ENCODE measurements around the gene TSFM.

TSFM gene

DNA sequence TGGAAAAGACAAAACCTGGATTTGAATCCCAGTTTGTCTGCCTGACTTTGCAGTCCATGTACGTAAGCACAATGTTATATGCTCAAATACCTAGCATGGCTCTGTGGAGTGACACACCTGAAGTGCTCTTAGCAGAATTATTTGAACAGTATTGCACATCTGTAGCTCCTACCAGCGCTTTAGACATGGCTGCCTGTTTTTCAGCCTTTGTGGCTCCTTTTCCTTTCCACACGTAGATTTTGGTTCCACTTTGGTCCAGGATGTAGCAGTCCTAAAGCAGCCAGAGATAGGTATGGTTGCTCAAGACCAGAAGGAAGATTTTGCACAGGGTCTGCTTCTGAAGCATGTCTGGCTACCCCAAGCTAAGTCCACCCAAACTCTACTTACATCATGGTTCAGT lies 26.8 kb downstream of the TSFM start:
- Histone ChIP-seq H3K4me2 (ENCODE audit: low read length) (no peak overlapping the region), H3K9ac (ENCODE audit: low read length) (no peak overlapping the region), H2AFZ (ENCODE audit: low read depth, low read length) (no peak overlapping the region), H3K4me1 (ENCODE audit: low read length) (no peaks in the 10 kb centered on the region), H3K79me2 (ENCODE audit: low read length) (no peaks in the 10 kb centered on the region), H3K4me3 (ENCODE audit: low read length) (no peak overlapping the region), H3K27ac (ENCODE audit: low read length) (no peak overlapping the region), H4K20me1 (ENCODE audit: insufficient read depth, low read length) (no peaks in the 10 kb centered on the region), H3K27me3 (ENCODE audit: low read depth, low read length) (no peaks in the 10 kb centered on the region), H3K9me3 (ENCODE audit: insufficient read depth, low read length) (no peaks in the 10 kb centered on the region), H3K36me3 (replicated peaks; ENCODE audit: low read depth, low read length) (peaks cover 12% of the 10 kb centered on the region)
- no peak for TF ChIP-seq EZH2phosphoT487 (IDR thresholded peaks at IDR 0.05; ENCODE audit: low read depth)
- TF ChIP-seq, protein P1, sequence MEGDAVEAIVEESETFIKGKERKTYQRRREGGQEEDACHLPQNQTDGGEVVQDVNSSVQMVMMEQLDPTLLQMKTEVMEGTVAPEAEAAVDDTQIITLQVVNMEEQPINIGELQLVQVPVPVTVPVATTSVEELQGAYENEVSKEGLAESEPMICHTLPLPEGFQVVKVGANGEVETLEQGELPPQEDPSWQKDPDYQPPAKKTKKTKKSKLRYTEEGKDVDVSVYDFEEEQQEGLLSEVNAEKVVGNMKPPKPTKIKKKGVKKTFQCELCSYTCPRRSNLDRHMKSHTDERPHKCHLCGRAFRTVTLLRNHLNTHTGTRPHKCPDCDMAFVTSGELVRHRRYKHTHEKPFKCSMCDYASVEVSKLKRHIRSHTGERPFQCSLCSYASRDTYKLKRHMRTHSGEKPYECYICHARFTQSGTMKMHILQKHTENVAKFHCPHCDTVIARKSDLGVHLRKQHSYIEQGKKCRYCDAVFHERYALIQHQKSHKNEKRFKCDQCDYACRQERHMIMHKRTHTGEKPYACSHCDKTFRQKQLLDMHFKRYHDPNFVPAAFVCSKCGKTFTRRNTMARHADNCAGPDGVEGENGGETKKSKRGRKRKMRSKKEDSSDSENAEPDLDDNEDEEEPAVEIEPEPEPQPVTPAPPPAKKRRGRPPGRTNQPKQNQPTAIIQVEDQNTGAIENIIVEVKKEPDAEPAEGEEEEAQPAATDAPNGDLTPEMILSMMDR (IDR thresholded peaks at IDR 0.05; ENCODE audit: low read depth, low read length) = no peak

DNA sequence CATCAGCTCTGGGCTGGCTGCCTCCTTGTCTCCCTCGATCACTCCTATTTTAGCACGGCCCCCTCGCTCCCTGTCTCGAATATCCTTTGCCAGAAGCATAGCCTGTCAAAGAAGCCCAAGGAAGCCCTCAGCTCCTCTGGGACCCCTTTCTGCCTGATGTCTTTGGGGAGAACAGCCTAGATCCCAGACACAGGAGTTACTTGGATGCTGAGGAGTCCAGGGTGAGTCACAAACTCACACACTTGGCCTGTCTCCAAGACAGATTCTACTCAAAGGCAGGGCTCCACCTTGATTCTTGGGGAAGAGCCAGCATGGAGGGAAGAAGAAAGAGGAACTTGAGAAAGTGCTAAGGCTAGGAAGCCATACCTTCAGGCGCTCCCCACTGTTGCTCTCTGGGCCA lies 27.9 kb downstream of the TSFM start:
- H3K4me2 ChIP-seq (ENCODE audit: low read length) = no peak overlapping the region
- H3K36me3 ChIP-seq (replicated peaks; ENCODE audit: low read depth, low read length) = peaks cover 12% of the 10 kb centered on the region
- H4K20me1 ChIP-seq (ENCODE audit: insufficient read depth, low read length) = no peaks in the 10 kb centered on the region
- H3K9me3 ChIP-seq (ENCODE audit: insufficient read depth, low read length) = no peaks in the 10 kb centered on the region
- H2AFZ ChIP-seq (ENCODE audit: low read depth, low read length) = no peak overlapping the region
- no peak overlapping the region for H3K27ac ChIP-seq (ENCODE audit: low read length)
- H3K79me2 ChIP-seq (ENCODE audit: low read length) = no peaks in the 10 kb centered on the region
- H3K4me1 ChIP-seq (ENCODE audit: low read length) = no peaks in the 10 kb centered on the region
- no peaks in the 10 kb centered on the region for H3K27me3 ChIP-seq (ENCODE audit: low read depth, low read length)
- H3K9ac ChIP-seq (ENCODE audit: low read length) = no peak overlapping the region
- H3K4me3 ChIP-seq (ENCODE audit: low read length) = no peak overlapping the region
- TF ChIP-seq, protein P1 (IDR thresholded peaks at IDR 0.05; ENCODE audit: low read depth, low read length) = no peak
- no peak for TF ChIP-seq EZH2phosphoT487 (IDR thresholded peaks at IDR 0.05; ENCODE audit: low read depth)

DNA sequence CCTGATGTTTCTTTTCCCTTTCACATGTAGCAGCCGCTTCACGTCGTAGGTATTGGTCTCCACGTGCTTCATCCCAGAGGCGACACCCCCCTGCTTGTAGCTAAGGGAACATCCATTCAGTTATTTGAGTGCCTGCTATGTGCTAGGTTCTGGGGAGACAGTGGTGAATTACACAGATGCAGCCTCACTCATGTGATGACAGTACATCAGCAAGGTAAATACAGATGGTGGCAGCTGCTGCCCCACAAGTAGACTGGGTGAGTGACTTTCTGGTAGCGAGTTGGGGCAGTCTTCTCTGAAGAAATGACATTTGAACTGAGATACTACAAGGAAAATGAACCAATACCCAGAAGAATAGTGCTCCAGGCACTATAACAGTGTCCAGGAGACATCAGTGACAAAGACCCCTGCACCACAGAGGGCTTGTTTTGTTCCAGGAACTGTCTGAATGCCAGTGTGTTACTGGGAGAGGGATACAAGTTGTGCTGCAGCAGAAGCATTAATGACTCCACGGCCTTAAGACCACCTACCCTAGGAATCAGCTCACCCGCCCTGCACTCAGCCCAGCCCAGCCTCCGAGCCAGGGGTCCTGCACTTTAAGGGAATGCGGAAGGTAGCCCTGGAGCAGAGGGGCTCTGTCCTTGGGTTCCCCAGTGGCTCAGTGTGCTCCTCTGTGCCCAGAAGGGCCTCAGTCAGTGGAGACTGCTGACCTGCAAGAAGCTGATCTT lies 28.6 kb downstream of the TSFM start:
- peaks cover 12% of the 10 kb centered on the region for H3K36me3 ChIP-seq (replicated peaks; ENCODE audit: low read depth, low read length)
- no peaks in the 10 kb centered on the region for H3K27me3 ChIP-seq (ENCODE audit: low read depth, low read length)
- no peak overlapping the region for H3K4me3 ChIP-seq (ENCODE audit: low read length)
- H3K9ac ChIP-seq (ENCODE audit: low read length) = no peak overlapping the region
- no peaks in the 10 kb centered on the region for H3K79me2 ChIP-seq (ENCODE audit: low read length)
- no peaks in the 10 kb centered on the region for H3K9me3 ChIP-seq (ENCODE audit: insufficient read depth, low read length)
- H2AFZ ChIP-seq (ENCODE audit: low read depth, low read length) = no peak overlapping the region
- no peak overlapping the region for H3K4me2 ChIP-seq (ENCODE audit: low read length)
- H4K20me1 ChIP-seq (ENCODE audit: insufficient read depth, low read length) = no peaks in the 10 kb centered on the region
- no peak overlapping the region for H3K27ac ChIP-seq (ENCODE audit: low read length)
- TF ChIP-seq EZH2phosphoT487 (IDR thresholded peaks at IDR 0.05; ENCODE audit: low read depth) = no peak
- no peaks in the 10 kb centered on the region for H3K4me1 ChIP-seq (ENCODE audit: low read length)

DNA sequence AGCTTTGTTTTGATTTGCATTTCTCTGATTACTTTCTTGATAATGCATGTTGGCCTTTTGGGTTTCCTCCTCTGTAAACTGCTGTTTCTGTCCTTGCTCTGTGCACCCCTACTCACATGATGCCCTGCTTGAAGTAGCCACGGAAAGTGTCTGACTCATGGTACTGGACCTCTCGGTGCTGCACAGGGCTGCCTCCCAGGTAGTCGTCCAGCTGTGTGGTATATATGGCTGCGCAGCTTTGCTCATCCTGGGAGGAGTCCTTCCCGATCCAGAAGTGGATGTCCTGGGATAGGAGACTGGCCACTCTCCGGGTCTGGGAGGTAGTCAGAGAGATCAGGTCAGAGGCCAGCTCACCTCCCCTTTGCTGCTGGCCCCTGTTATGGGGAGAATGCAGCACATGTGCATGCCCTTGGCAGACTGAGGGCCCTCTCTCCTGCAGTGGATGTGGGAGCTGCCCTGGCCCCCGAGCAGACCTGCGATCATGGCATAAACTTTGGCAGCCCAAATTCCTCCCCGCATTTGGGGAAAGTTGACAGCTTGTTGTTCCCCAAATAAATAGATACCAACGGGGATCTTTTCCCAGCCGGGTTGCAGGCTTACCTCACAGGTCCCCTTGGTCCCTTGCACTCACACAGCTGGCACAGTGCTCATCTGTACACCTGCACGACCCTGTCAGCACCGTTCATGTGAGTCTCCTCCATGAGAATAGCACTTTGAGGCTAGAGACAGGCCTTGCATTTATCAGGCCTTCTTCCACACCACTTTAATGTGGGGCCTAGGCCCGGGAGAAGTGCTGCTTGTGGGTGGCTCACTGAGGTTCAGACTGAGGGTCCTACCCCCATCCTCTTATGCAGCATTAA lies 30.8 kb downstream of the TSFM start:
- Histone ChIP-seq H2AFZ (ENCODE audit: low read depth, low read length) (no peak overlapping the region), H3K79me2 (ENCODE audit: low read length) (no peaks in the 10 kb centered on the region)

More for the DNA sequence above, 30.8 kb downstream of the TSFM start:
- H3K9me3 ChIP-seq (ENCODE audit: insufficient read depth, low read length) = no peaks in the 10 kb centered on the region
- H3K4me1 ChIP-seq (ENCODE audit: low read length) = no peaks in the 10 kb centered on the region
- no peaks in the 10 kb centered on the region for H4K20me1 ChIP-seq (ENCODE audit: insufficient read depth, low read length)
- no peak overlapping the region for H3K4me2 ChIP-seq (ENCODE audit: low read length)
- no peaks in the 10 kb centered on the region for H3K27me3 ChIP-seq (ENCODE audit: low read depth, low read length)
- TF ChIP-seq, protein P1 (IDR thresholded peaks at IDR 0.05; ENCODE audit: low read depth, low read length) = no peak
- no peak for TF ChIP-seq EZH2phosphoT487 (IDR thresholded peaks at IDR 0.05; ENCODE audit: low read depth)
- H3K27ac ChIP-seq (ENCODE audit: low read length) = no peak overlapping the region
- no peak overlapping the region for H3K9ac ChIP-seq (ENCODE audit: low read length)
- H3K36me3 ChIP-seq (replicated peaks; ENCODE audit: low read depth, low read length) = peaks cover 4% of the 10 kb centered on the region
- H3K4me3 ChIP-seq (ENCODE audit: low read length) = no peak overlapping the region

Measured in OCI-LY3 (cell line).